ENCODE data around the gene LRPAP1. TPM values are rescaled to one million over a fixed set of nuclear protein-coding genes. Genes with fewer than 3 reads are reported as not detected.
A peak's percentile ranks its signal among the peaks of the same experiment; 100 is the strongest.

The LRPAP1 gene
- total RNA-seq, 1 experiment from 2014 or later: 109 TPM

- Histone ChIP-seq H3K4me1 (ENCODE audit: control insufficient read depth in 1 of 2, insufficient read depth in 2 of 2, low read length in 2 of 2) (peaks cover 4 to 10% of the 10 kb centered on the region in 2 experiments; a peak in 2 of 4 replicates), H3K4me3 (replicated peaks in 1 of 2; ENCODE audit: low read depth in 1 of 2, low read length in 2 of 2) (peak within 1 kb of the TSS; percentile 23 to 49), H3K4me2 (ENCODE audit: low read length) (peak within 1 kb of the TSS; percentile 71), H3K9ac (ENCODE audit: low read length) (peak within 1 kb of the TSS; percentile 35; the same call in 1 of the 2 replicates), H2AFZ (ENCODE audit: low read depth, low read length, poor library complexity, severe bottlenecking) (peak within 1 kb of the TSS; percentile 45), H3K27me3 (ENCODE audit: insufficient read depth, low read length) (no peaks in the 10 kb centered on the region), H3K9me2 (ENCODE audit: insufficient read depth) (no peaks in the 10 kb centered on the region), H3K9me3 (ENCODE audit: control insufficient read depth in 1 of 2, insufficient read depth in 1 of 2, low read depth in 1 of 2, low read length in 2 of 2) (no peaks in the 10 kb centered on the region), H3K79me2 (ENCODE audit: insufficient read depth, low read length) (no peaks in the 10 kb centered on the region), H3K27ac (ENCODE audit: low read depth, low read length) (no peak within 1 kb of the TSS; the same call in 1 of the 2 replicates), H3K36me3 (ENCODE audit: control insufficient read depth in 1 of 2, insufficient read depth in 2 of 2, low read length in 2 of 2) (no peaks in the 10 kb centered on the region), H4K20me1 (ENCODE audit: insufficient read depth) (no peaks in the 10 kb centered on the region)
- ATAC-seq (peak; percentile 86), DNase-seq (ENCODE audit: low read depth, low spot score) (no peak)
- TF ChIP-seq SIN3A (IDR thresholded peaks at IDR 0.05; ENCODE audit: low read depth) (no peak), REST (IDR thresholded peaks at IDR 0.05; ENCODE audit: low read depth) (no peak)
- ChIA-PET CTCF (interaction anchor here (0.7 to 0.9 kb wide), 2 partner anchors 18 to 22 kb away, joined by 3 read pairs; no protein-coding TSS in a partner anchor), POLR2A (no interaction called here), RAD21 (ENCODE audit: low non-redundant PET in 1 of 2, low total read pairs in 2 of 2, uncharacterized antibody in 2 of 2, unreplicated experiment in 2 of 2) (no interaction called here)
- BruUV-seq (replicated peaks): no TSS peak
- intact Hi-C loops (cut with micrococcal nuclease): no loop called here
Observed at GRCh38 chr4:3462790-3463415, 69.3 kb downstream of the LRPAP1 start, which contains the start of gene DOK7. DOK7 (plus strand) TSS chr4:3463306; CDS start chr4:3463376, 70 bp downstream.

GRCh38 chr4:3462321-3462789, 69.9 kb downstream of the LRPAP1 start:
- Histone ChIP-seq H3K27me3 (ENCODE audit: insufficient read depth, low read length) (no peaks in the 10 kb centered on the region), H3K4me1 (ENCODE audit: control insufficient read depth in 1 of 2, insufficient read depth in 2 of 2, low read length in 2 of 2) (peaks cover 4 to 10% of the 10 kb centered on the region in 2 experiments; a peak in 2 of 4 replicates), H3K4me2 (ENCODE audit: low read length) (peak overlapping the region; percentile 71), H3K79me2 (ENCODE audit: insufficient read depth, low read length) (no peaks in the 10 kb centered on the region), H3K27ac (ENCODE audit: low read depth, low read length) (no peak overlapping the region), H3K9me2 (ENCODE audit: insufficient read depth) (no peaks in the 10 kb centered on the region), H4K20me1 (ENCODE audit: insufficient read depth) (no peaks in the 10 kb centered on the region), H3K4me3 (replicated peaks in 1 of 2; ENCODE audit: low read depth in 1 of 2, low read length in 2 of 2) (no peak overlapping the region; a peak in 1 of 4 replicates), H2AFZ (ENCODE audit: low read depth, low read length, poor library complexity, severe bottlenecking) (peak overlapping the region; percentile 45), H3K9ac (ENCODE audit: low read length) (no peak overlapping the region), H3K36me3 (ENCODE audit: control insufficient read depth in 1 of 2, insufficient read depth in 2 of 2, low read length in 2 of 2) (no peaks in the 10 kb centered on the region), H3K9me3 (ENCODE audit: control insufficient read depth in 1 of 2, insufficient read depth in 1 of 2, low read depth in 1 of 2, low read length in 2 of 2) (no peaks in the 10 kb centered on the region)
- BruUV-seq (replicated peaks): no TSS peak
- no peak for DNase-seq (ENCODE audit: low read depth, low spot score)
- ChIA-PET POLR2A (no interaction called here), CTCF (no interaction called here), RAD21 (ENCODE audit: low non-redundant PET in 1 of 2, low total read pairs in 2 of 2, uncharacterized antibody in 2 of 2, unreplicated experiment in 2 of 2) (no interaction called here)
- ATAC-seq: peak; percentile 7; the same call in 1 of the 2 replicates
- no peak for TF ChIP-seq SP1 (IDR thresholded peaks at IDR 0.05; ENCODE audit: low read depth)
- no peak for TF ChIP-seq SIN3A (IDR thresholded peaks at IDR 0.05; ENCODE audit: low read depth)
- no peak for TF ChIP-seq POLR2AphosphoS5 (IDR thresholded peaks at IDR 0.05; ENCODE audit: low read depth, low read length)
- no peak for TF ChIP-seq ZFX (IDR thresholded peaks at IDR 0.05)
- TF ChIP-seq JUND (IDR thresholded peaks at IDR 0.05): no peak
- no peak for TF ChIP-seq YY1 (IDR thresholded peaks at IDR 0.05; ENCODE audit: extremely low read depth, insufficient replicate concordance, low read depth, low read length)
- TF ChIP-seq FOSL1 (IDR thresholded peaks at IDR 0.05; ENCODE audit: low read depth): no peak
- no peak for TF ChIP-seq CBX3 (IDR thresholded peaks at IDR 0.05; ENCODE audit: low read depth)
- TF ChIP-seq EZH2phosphoT487 (IDR thresholded peaks at IDR 0.05; ENCODE audit: borderline replicate concordance): no peak
- no peak for TF ChIP-seq ELF1 (IDR thresholded peaks at IDR 0.05; ENCODE audit: borderline replicate concordance, low read depth)
- no peak for TF ChIP-seq RAD21 (IDR thresholded peaks at IDR 0.05; ENCODE audit: low read depth)
- intact Hi-C loops (cut with micrococcal nuclease): no loop called here

All from HCT116 (cell line).